ENCODE data around the gene FARSA. TPM values are rescaled to one million over a fixed set of nuclear protein-coding genes. Genes with fewer than 3 reads are reported as not detected.

Gene FARSA
- total and polyA plus RNA-seq, 2 of the 13 experiments (the other 11 are each of a cell fraction or from before 2014, with no cell fraction given), result 25.9 to 72.0 TPM

- TF ChIP-seq PBX3 (CRISPR knock-in tag; IDR thresholded peaks at IDR 0.05; ENCODE audit: borderline replicate concordance), result no peak
- no peak for TF ChIP-seq ZNF580 (CRISPR knock-in tag; IDR thresholded peaks at IDR 0.05; ENCODE audit: borderline replicate concordance, low read depth)
- TF ChIP-seq ZNF546 (CRISPR knock-in tag; conservative IDR thresholded peaks at IDR 0.05), result no peak
- peak; percentile 88; the same call in 1 of the 2 replicates for TF ChIP-seq MXD4 (CRISPR knock-in tag; IDR thresholded peaks at IDR 0.05)
- TF ChIP-seq NBN (conservative IDR thresholded peaks at IDR 0.05), result no peak
- no peak for TF ChIP-seq SYNCRIP (IDR thresholded peaks at IDR 0.05; ENCODE audit: insufficient read depth, low read depth, low read length)
- peak; percentile 83; the same call in 1 of the 2 replicates for TF ChIP-seq ZNF747 (CRISPR knock-in tag; IDR thresholded peaks at IDR 0.05; ENCODE audit: borderline replicate concordance)
- TF ChIP-seq SNAPC5 (CRISPR knock-in tag; IDR thresholded peaks at IDR 0.05; ENCODE audit: borderline replicate concordance), result no peak
- TF ChIP-seq HMG20A (CRISPR knock-in tag; IDR thresholded peaks at IDR 0.05; ENCODE audit: borderline replicate concordance), result no peak
- TF ChIP-seq SATB2 (CRISPR knock-in tag; IDR thresholded peaks at IDR 0.05), result no peak
- 0 out of 2 replicates have a peak, but pooled peaks have one; percentile 32 for TF ChIP-seq SSRP1 (CRISPR knock-in tag; IDR thresholded peaks at IDR 0.05)
- no peak for TF ChIP-seq ADNP (CRISPR knock-in tag; IDR thresholded peaks at IDR 0.05)
- no peak for TF ChIP-seq SNAI1 (CRISPR knock-in tag; IDR thresholded peaks at IDR 0.05; ENCODE audit: borderline replicate concordance)
- no peak for TF ChIP-seq ZBTB37 (CRISPR knock-in tag; IDR thresholded peaks at IDR 0.05)
- TF ChIP-seq AKNA (CRISPR knock-in tag; IDR thresholded peaks at IDR 0.05; ENCODE audit: borderline replicate concordance), result no peak
- no peak for TF ChIP-seq SMYD3 (CRISPR knock-in tag; IDR thresholded peaks at IDR 0.05)
- no peak for TF ChIP-seq ZBTB7A (CRISPR knock-in tag; IDR thresholded peaks at IDR 0.05)
- no peak for TF ChIP-seq ZSCAN12 (CRISPR knock-in tag; IDR thresholded peaks at IDR 0.05)
- peak; percentile 82 for TF ChIP-seq ZNF317 (CRISPR knock-in tag; IDR thresholded peaks at IDR 0.05)
- TF ChIP-seq ZNF850 (CRISPR knock-in tag; conservative IDR thresholded peaks at IDR 0.05), result no peak
- TF ChIP-seq KLF16 (CRISPR knock-in tag; IDR thresholded peaks at IDR 0.05), result peak in 1 of 2 experiments; percentile 81; a peak in 1 of 4 replicates
- peak; percentile 96 for TF ChIP-seq POLR2G (IDR thresholded peaks at IDR 0.05; ENCODE audit: low read depth, low read length)
- peak; percentile 99 for TF ChIP-seq HOXA3 (CRISPR knock-in tag; IDR thresholded peaks at IDR 0.05)
Measured at GRCh38 chr19:12933287-12934072, at the start of gene FARSA (continued).

All from HepG2 (cell line).